Mammary microvascular endothelial cell (primary cell): Measurements from ENCODE around the gene ANK2. TPM values are rescaled to one million over a fixed set of nuclear protein-coding genes. Genes with fewer than 3 reads are reported as not detected.

Source experiments
- total RNA-seq: library from RNA; depleted of rRNA; stranded (reverse); fragments of >200 nt; gene quantifications from 2 replicates; pipeline ENCODE4 v1.2.3, GENCODE V29; 2015

Gene ANK2
- total RNA-seq: 1.9 and 3.1 TPM in 2 replicates

GRCh38 chr4:113049421-113050370, at the start of gene ANK2:
TSS of gene ANK2 (plus strand) at chr4:113049653. CDS start at chr4:113049729, 76 bp downstream.

